OCI-LY7 (cell line): Measurements from ENCODE around the gene ADGRF4.

Source experiments
- EZH2phosphoT487 ChIP-seq: fragments of 200-600 bp; sonication (generic); IDR thresholded peaks from 2 replicates; pipeline ENCODE4 v1.6.1; 2018; ENCODE audit warnings: low read depth, borderline replicate concordance, mild to moderate bottlenecking, mixed run types, antibody characterized with exemption, low read length, moderate library complexity, mixed read lengths
- TF ChIP-seq, protein P1 (sequence below): fragments of 200-600 bp; sonication (generic); conservative IDR thresholded peaks from 2 replicates; pipeline ENCODE4 v1.5.1; 2014; ENCODE audit warnings: mild to moderate bottlenecking, antibody characterized with exemption, low read length, moderate library complexity, mixed read lengths

DNA sequence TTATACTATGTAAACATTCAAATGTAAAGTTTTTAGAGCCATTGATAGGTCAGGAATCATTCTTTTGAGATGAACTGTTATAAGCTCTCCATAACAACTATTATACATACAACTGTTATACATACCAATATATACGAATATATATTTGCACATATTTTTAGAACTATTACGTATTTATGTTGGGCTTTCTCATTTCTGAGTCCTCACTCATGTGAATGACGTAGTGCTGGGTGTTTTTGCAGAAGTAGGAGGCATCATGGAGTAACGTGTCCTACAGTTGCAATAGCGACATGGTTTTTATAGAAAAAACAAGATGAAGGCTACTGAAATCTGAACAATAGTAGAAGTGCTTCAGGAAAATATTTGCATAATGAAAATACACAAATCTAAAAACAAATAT, 36.4 kb upstream of the ADGRF4 start:
- TF ChIP-seq, protein P1, sequence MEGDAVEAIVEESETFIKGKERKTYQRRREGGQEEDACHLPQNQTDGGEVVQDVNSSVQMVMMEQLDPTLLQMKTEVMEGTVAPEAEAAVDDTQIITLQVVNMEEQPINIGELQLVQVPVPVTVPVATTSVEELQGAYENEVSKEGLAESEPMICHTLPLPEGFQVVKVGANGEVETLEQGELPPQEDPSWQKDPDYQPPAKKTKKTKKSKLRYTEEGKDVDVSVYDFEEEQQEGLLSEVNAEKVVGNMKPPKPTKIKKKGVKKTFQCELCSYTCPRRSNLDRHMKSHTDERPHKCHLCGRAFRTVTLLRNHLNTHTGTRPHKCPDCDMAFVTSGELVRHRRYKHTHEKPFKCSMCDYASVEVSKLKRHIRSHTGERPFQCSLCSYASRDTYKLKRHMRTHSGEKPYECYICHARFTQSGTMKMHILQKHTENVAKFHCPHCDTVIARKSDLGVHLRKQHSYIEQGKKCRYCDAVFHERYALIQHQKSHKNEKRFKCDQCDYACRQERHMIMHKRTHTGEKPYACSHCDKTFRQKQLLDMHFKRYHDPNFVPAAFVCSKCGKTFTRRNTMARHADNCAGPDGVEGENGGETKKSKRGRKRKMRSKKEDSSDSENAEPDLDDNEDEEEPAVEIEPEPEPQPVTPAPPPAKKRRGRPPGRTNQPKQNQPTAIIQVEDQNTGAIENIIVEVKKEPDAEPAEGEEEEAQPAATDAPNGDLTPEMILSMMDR = no peak
- TF ChIP-seq EZH2phosphoT487 = no peak
